Measurements from ENCODE around the gene FOXS1.

Gene FOXS1

GRCh38 chr20:31868853-31869672, 23.7 kb upstream of the FOXS1 start:
- H3K4me3 ChIP-seq (ENCODE audit: low read depth, low read length), result no peak overlapping the region
- in situ Hi-C loops (cut with HindIII; ENCODE audit: low sequenced_read_pairs), result no loop called here
- no peak for TF ChIP-seq CTCF (IDR thresholded peaks at IDR 0.05; ENCODE audit: low read depth, low read length)
- DNase-seq (ENCODE audit: low read depth, low spot score), result no peak

- in situ Hi-C loops (cut with HindIII; ENCODE audit: low sequenced_read_pairs), result no loop called here
- no peak overlapping the region for H3K4me3 ChIP-seq (ENCODE audit: low read depth, low read length)
- TF ChIP-seq CTCF (IDR thresholded peaks at IDR 0.05; ENCODE audit: low read depth, low read length), result no peak
- DNase-seq (ENCODE audit: low read depth, low spot score), result no peak
These were observed 20.8 kb upstream of the FOXS1 start for GRCh38 chr20:31866221-31866620.

GRCh38 chr20:31864521-31865400, 19.4 kb upstream of the FOXS1 start:
- DNase-seq (ENCODE audit: low read depth, low spot score), result no peak
- no peak overlapping the region for H3K4me3 ChIP-seq (ENCODE audit: low read depth, low read length)
- in situ Hi-C loops (cut with HindIII; ENCODE audit: low sequenced_read_pairs), result no loop called here
- TF ChIP-seq CTCF (IDR thresholded peaks at IDR 0.05; ENCODE audit: low read depth, low read length), result no peak

DNA sequence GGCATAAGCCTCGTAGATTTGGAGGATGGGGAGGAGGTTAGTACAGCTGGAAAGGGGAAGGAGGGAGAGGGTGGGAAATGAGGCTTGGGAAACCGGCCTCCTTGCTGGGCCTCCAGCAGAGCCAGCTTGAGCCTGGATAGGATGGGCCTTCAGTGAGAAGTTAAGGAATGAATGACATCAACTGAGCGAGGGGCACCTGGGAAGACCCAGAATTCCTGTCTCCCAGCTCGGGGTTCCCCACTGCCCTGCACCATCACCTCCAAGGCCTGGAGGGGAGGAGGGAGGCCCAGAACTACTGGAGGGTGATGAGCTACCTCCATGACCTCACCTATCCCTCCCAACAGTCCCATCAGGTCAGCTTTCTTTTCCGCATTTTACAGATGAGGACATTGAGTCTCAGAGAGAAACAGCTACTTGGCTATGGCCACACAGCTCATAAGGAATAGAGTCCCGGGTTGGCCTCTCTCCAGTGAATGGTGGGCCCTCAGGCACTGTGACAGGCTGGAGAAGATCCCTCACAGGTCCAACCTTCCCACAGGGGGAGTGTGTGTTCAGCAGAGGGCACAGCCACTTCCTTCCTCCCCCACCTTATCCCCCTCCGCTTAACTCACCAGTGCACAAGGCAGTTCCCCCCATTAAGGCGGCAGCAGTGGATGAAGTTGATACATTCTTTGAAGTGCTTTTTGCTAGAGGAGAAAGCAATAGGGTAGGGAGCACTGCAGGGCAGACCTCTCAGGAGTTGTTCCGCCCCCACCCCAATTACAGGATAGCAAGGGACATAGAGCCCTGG, 18.1 kb upstream of the FOXS1 start:
- no peak for DNase-seq (ENCODE audit: low read depth, low spot score)
- no peak for TF ChIP-seq CTCF (IDR thresholded peaks at IDR 0.05; ENCODE audit: low read depth, low read length)
- in situ Hi-C loops (cut with HindIII; ENCODE audit: low sequenced_read_pairs), result no loop called here
- no peak overlapping the region for H3K4me3 ChIP-seq (ENCODE audit: low read depth, low read length)

DNA sequence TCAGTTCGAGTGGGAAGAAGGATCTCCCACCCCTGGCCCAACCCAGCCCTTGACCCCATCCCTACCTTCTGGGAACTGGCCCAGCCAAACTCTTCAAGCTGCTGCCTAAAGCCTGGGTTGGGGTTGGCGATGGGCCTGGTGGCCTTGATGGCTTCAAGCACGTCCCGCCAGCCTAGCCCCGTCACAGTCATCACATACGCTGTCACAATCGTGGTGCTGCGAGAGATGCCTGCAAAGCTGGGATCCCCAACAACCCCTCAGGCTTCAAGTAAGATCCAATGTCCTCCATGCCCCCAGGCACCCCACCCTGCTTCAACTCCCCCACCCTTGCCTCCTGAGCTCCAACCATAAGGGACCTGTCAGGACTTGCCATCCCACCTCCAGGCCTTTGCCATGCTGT, 17.1 kb upstream of the FOXS1 start:
- H3K4me3 ChIP-seq (ENCODE audit: low read depth, low read length), result no peak overlapping the region
- in situ Hi-C loops (cut with HindIII; ENCODE audit: low sequenced_read_pairs), result no loop called here
- TF ChIP-seq CTCF (IDR thresholded peaks at IDR 0.05; ENCODE audit: low read depth, low read length), result no peak
- DNase-seq (ENCODE audit: low read depth, low spot score), result no peak

DNA sequence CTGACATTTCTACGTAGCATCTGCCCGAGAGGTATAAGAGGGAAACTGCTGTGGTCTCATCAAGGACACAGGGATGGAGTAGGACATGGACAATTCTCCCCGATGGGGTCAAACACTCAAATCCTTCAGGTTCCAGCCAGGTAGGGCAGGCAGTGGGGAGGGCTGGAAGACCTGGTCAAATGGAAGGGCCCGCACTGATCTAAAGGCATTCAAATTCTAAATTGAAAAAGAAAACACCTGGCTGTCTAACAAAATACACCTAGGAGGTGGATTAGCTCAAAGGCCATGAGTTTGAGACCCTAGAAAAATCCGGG, 16.7 kb upstream of the FOXS1 start:
- no peak for DNase-seq (ENCODE audit: low read depth, low spot score)
- TF ChIP-seq CTCF (IDR thresholded peaks at IDR 0.05; ENCODE audit: low read depth, low read length), result no peak
- in situ Hi-C loops (cut with HindIII; ENCODE audit: low sequenced_read_pairs), result no loop called here
- H3K4me3 ChIP-seq (ENCODE audit: low read depth, low read length), result no peak overlapping the region

Data from astrocyte of the spinal cord (primary cell).